ENCODE data around the gene PRLR. TPM values are rescaled to one million over a fixed set of nuclear protein-coding genes. Genes with fewer than 3 reads are reported as not detected.

PRLR gene
- total RNA-seq, 2 experiments from 2014 or later = 0.03 TPM; not detected in 1

DNA sequence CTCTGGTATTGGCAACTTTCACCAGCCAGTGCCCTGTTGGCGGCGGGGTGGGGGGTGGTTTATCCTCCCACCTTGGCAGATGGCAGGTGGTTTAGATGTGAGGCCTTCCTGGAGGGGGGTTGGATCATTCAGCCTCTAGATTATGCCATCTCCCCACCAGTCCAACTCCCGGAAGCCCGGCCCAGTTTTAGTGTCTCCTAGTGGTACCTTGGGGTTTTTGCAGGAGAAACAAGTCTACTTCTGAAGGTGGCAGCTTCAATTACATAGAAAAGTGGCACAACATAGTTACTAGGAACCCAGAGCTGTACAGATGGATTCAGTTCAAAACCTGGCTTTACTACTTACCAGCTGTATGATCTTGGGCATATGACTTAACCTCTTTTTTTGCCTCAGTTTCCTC lies 11.3 kb downstream of the PRLR start:
- no peaks in the 10 kb centered on the region for H3K4me1 ChIP-seq (ENCODE audit: insufficient read depth, low read length)
- DNase-seq = no peak
- TF ChIP-seq CTCF (IDR thresholded peaks at IDR 0.05) = no peak

GRCh38 chr5:35214051-35214450 lies 16.2 kb downstream of the PRLR start:
- Histone ChIP-seq H3K9me3 (ENCODE audit: control insufficient read depth in 1 of 2, insufficient read depth in 1 of 2, low read length in 2 of 2) (peaks cover 0 to 3% of the 10 kb centered on the region in 2 experiments), H3K27me3 (ENCODE audit: control insufficient read depth in 1 of 2, insufficient read depth in 2 of 2, low read length in 2 of 2) (peaks cover 0 to 4% of the 10 kb centered on the region in 2 experiments), H3K4me1 (ENCODE audit: insufficient read depth, low read length) (no peaks in the 10 kb centered on the region), H3K27ac (ENCODE audit: low read depth in 1 of 2, low read length in 2 of 2) (no peak overlapping the region), H3K36me3 (ENCODE audit: insufficient read depth, low read length) (no peaks in the 10 kb centered on the region), H3K4me3 (ENCODE audit: low read length) (no peak overlapping the region)
- H3K36me3 Mint-ChIP-seq (ENCODE audit: low read depth) = no peaks in the 10 kb centered on the region
- no peak for TF ChIP-seq CTCF (IDR thresholded peaks at IDR 0.05)
- ChIA-PET CTCF (no interaction called here), POLR2A (no interaction called here)
- intact Hi-C loops (cut with DNase I, micrococcal nuclease) = no loop called here
- ATAC-seq (ENCODE audit: poor library complexity) (no peak), DNase-seq (no peak)
- no peaks in the 10 kb centered on the region for H3K9me3 Mint-ChIP-seq
- H3K4me1 Mint-ChIP-seq (ENCODE audit: low read depth) = no peaks in the 10 kb centered on the region
- H3K27ac Mint-ChIP-seq = no peak overlapping the region
- H3K4me3 Mint-ChIP-seq = no peak overlapping the region
- H3K27me3 Mint-ChIP-seq = no peaks in the 10 kb centered on the region

More for the DNA sequence above, 11.3 kb downstream of the PRLR start:
- intact Hi-C loops (cut with DNase I, micrococcal nuclease) = no loop called here
- ATAC-seq (ENCODE audit: poor library complexity) = no peak
- Histone ChIP-seq H3K27ac (ENCODE audit: low read depth in 1 of 2, low read length in 2 of 2) (no peak overlapping the region), H3K27me3 (ENCODE audit: control insufficient read depth in 1 of 2, insufficient read depth in 2 of 2, low read length in 2 of 2) (peaks cover 0 to 6% of the 10 kb centered on the region in 2 experiments), H3K36me3 (ENCODE audit: insufficient read depth, low read length) (no peaks in the 10 kb centered on the region), H3K9me3 (ENCODE audit: control insufficient read depth in 1 of 2, insufficient read depth in 1 of 2, low read length in 2 of 2) (no peaks in the 10 kb centered on the region), H3K4me3 (ENCODE audit: low read length) (no peak overlapping the region)
- no peak overlapping the region for H3K4me3 Mint-ChIP-seq
- H3K27ac Mint-ChIP-seq = no peak overlapping the region
- POLR2A ChIA-PET = no interaction called here
- H3K27me3 Mint-ChIP-seq = peaks cover 26% of the 10 kb centered on the region
- CTCF ChIA-PET = no interaction called here
- H3K4me1 Mint-ChIP-seq (ENCODE audit: low read depth) = no peaks in the 10 kb centered on the region
- H3K9me3 Mint-ChIP-seq = no peaks in the 10 kb centered on the region
- no peaks in the 10 kb centered on the region for H3K36me3 Mint-ChIP-seq (ENCODE audit: low read depth)

GRCh38 chr5:35213608-35214007 lies 16.7 kb downstream of the PRLR start:
- Histone ChIP-seq H3K36me3 (ENCODE audit: insufficient read depth, low read length) (no peaks in the 10 kb centered on the region), H3K27me3 (ENCODE audit: control insufficient read depth in 1 of 2, insufficient read depth in 2 of 2, low read length in 2 of 2) (peaks cover 0 to under 1% of the 10 kb centered on the region in 2 experiments), H3K4me3 (ENCODE audit: low read length) (no peak overlapping the region), H3K4me1 (ENCODE audit: insufficient read depth, low read length) (no peaks in the 10 kb centered on the region), H3K27ac (ENCODE audit: low read depth in 1 of 2, low read length in 2 of 2) (no peak overlapping the region), H3K9me3 (ENCODE audit: control insufficient read depth in 1 of 2, insufficient read depth in 1 of 2, low read length in 2 of 2) (peaks cover 0 to 3% of the 10 kb centered on the region in 2 experiments)
- no peak for DNase-seq
- ChIA-PET CTCF (no interaction called here), POLR2A (no interaction called here)
- TF ChIP-seq CTCF (IDR thresholded peaks at IDR 0.05) = no peak
- Mint-ChIP-seq H3K9me3 (no peaks in the 10 kb centered on the region), H3K27ac (no peak overlapping the region), H3K4me1 (ENCODE audit: low read depth) (no peaks in the 10 kb centered on the region), H3K4me3 (no peak overlapping the region), H3K36me3 (ENCODE audit: low read depth) (no peaks in the 10 kb centered on the region), H3K27me3 (no peaks in the 10 kb centered on the region)
- ATAC-seq (ENCODE audit: poor library complexity) = no peak
- intact Hi-C loops (cut with DNase I, micrococcal nuclease) = no loop called here
